GM20000 (cell line): Measurements from ENCODE around the gene C6orf120.

Experiments
- DNase-seq: peaks from one replicate; pipeline ENCODE4 v3.0.0; 2012; ENCODE audit warnings: low spot score
- TF ChIP-seq, protein P1 (sequence below): IDR thresholded peaks from 2 replicates; pipeline ENCODE4 v1.5.1; 2012; ENCODE audit warnings: mild to moderate bottlenecking, control low read depth; ENCODE audit errors: extremely low read depth, missing control alignments

Gene C6orf120

DNA sequence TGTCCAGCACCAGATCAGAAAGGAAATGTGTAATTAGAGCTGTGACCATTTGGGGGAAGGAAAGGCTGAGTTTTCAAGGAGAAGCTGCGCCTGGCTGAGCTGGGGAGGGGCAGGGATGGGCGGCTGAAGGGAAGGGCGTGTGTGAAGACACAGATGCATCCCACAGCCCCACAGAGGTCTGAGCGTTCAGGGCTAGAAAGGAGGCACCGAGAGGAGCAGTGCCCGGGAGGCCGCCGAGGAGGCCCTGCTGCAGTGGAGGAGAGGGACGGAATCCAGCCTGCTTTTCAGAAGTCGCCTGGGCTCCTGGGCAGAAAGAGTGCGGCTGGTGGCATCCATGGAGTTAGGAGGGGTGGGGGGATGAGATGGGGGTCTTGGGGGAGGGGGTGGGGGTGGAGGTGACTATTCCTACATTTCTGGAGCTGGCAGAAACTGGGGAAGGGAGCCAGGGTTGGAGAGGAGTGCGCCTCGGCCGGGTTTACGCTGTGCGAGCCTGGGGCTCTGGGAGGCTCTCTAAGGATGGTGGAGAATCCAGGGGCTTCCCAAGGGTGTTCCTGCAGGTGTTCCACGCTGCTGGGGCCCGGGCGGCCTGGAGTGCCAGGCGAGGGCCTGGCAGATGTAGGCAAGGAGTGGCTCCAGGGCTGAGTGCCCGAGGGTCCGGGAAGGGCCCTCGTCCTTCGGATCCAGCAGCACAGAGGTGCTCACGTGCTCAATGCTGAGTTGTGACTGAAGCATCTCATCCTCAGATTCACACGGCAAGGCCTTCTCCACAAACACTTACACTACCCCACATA, 41.9 kb upstream of the C6orf120 start:
- TF ChIP-seq, protein P1, sequence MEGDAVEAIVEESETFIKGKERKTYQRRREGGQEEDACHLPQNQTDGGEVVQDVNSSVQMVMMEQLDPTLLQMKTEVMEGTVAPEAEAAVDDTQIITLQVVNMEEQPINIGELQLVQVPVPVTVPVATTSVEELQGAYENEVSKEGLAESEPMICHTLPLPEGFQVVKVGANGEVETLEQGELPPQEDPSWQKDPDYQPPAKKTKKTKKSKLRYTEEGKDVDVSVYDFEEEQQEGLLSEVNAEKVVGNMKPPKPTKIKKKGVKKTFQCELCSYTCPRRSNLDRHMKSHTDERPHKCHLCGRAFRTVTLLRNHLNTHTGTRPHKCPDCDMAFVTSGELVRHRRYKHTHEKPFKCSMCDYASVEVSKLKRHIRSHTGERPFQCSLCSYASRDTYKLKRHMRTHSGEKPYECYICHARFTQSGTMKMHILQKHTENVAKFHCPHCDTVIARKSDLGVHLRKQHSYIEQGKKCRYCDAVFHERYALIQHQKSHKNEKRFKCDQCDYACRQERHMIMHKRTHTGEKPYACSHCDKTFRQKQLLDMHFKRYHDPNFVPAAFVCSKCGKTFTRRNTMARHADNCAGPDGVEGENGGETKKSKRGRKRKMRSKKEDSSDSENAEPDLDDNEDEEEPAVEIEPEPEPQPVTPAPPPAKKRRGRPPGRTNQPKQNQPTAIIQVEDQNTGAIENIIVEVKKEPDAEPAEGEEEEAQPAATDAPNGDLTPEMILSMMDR, result no peak
- no peak for DNase-seq

DNA sequence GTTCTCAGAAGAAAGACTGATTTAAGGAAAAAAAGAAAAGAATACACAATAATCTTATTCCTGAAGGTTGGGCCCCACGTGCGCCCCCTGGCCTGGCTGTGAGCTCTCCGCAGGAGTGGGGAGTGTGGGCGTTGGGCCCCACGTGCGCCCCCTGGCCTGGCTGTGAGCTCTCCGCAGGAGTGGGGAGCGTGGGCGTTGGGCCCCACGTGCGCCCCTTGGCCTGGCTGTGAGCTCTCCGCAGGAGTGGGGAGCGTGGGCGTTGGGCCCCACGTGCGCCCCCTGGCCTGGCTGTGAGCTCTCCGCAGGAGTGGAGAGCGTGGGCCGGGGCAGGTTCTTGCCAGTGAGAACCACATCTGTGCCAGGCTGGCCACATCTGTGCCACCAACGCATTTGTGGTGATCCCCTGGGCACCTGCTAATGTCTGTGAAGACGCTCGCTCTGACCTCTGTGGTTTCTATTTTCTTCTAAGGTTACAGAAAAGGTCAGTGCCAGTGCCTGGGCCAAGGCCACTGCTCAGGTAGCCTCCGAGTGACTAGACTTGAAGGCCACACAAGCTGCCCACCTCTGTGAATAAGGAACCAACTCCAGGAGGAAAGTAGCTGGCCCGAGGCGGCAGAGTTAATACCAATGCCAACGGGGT, 41.1 kb upstream of the C6orf120 start:
- TF ChIP-seq, protein P1, result no peak
- DNase-seq, result no peak

DNA sequence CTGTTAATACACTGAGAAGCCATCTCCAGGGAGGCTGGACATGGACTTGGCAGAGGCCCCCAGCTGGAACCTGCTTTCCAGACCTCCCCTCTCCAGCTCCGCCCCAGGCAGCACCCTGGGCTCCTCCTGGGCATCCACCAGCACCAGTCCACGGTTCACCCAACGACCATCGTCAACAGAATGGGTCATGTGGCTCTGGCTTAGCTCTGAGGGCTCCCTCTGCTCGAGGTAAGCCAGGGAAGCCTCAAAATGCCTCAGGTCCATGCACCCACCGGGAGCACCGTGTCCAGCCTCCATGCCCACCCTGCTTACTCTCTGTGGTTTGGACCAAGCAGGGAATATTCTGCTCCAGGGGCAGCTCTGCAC, 40.6 kb upstream of the C6orf120 start:
- DNase-seq, result no peak
- TF ChIP-seq, protein P1, result no peak

DNA sequence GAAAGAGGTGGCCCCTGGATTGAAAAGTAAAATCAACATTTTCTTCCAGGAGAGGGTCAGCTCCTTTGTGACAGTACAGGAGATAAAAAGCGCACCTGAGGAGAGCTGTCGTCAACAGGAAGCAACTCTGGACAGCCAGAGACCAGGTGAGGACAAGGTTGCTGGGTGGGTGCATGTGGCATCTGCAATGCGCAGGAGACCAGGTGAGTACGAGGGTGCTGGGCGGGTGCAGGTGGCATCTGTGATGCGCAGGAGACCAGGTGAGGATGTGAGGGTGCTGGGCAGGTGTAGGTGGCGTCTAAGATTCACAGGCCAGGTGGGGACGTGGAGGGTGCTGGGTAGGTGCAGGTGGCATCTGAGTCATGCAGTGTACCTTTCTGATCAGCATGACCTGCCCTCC, 38.5 kb upstream of the C6orf120 start:
- TF ChIP-seq, protein P1, result no peak
- DNase-seq, result no peak

DNA sequence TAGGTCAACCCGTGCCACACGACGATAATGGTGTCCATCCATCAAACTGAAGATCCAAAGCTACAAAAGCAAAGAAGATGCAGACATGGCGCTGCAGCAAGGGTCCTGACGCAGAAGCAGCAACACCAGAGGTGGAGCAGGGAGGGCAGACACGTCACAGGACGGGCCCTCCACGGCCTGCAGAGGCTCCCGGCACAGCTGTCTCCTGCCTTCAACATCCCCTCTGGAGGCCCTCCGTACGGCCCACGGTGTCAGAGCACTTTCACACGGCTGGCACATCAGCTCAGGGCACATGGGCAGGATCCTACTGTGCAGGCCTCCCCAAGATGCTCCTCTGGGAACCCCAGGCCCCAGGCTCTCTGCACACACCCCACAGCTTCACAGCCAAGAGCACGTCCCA, 37.7 kb upstream of the C6orf120 start:
- no peak for DNase-seq
- TF ChIP-seq, protein P1, result no peak

DNA sequence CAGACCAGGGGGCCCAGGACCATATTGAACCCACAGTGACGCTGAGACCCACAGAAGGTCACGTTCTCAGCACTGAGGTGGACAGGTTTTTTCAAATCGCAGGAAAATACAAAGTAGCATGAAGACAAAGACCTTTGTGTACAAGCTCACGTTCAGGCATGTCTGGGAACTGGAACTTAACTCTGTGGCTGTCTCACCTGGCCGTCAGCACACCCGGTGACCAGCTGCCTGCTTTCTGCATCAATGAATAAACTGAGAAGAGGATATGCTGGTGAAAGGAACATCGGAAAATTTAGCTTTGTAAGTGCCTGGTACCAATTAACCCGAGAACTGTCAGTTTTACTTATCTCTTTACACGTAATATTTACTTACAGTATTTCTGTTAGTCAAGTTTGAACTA, 36.6 kb upstream of the C6orf120 start:
- DNase-seq, result no peak
- TF ChIP-seq, protein P1, result no peak

DNA sequence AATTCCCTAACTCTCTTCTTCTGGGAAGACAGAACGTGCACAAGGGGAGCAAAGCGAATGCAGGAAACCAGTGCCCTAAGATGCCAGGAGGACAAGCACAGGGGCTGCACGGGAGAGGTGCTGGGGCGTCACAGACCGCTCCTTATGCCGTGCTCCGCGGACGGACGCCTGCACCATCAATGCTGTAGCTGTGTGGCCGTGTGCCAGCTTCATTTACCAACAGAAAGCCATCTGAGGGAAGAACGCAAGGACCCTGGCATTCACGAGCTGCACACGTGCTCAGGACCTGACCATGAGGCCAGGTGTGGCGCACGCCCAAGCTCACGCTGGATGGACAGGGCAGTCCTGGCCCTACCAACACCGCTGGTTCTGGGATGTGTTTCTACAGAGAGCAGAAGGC, 35.5 kb upstream of the C6orf120 start:
- no peak for DNase-seq
- TF ChIP-seq, protein P1, result no peak
